ENCODE measurements around the gene CDKL4. TPM values are rescaled to one million over a fixed set of nuclear protein-coding genes. Genes with fewer than 3 reads are reported as not detected.
"Not testable (repeated sequence)": the region's sequence is repeated elsewhere in the genome, so short reads cannot be mapped to it uniquely, and the experiment has no call there.

CDKL4 gene
- total RNA-seq, 1 experiment from 2014 or later = 0.30 TPM

DNA sequence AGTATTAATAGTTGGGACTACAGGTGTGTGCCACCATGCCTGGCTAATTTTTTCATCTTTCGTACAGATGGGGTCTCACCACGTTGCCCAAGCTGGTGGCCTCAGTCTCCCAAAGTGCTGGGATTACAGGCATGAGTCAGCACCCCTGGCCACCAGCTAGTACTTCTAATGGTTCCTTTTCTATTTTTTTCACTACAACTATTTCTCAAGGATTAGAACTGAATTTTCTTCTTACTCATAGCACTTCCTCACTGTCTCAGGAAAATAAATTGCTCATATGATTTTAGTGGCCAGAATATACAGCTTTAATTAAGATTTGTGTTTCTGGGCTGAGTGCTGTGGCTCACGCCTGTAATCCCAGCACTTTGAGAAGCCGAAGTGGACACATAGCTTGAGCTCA, 79.7 kb downstream of the CDKL4 start:
- no peak overlapping the region for H3K4me3 ChIP-seq
- no peaks in the 10 kb centered on the region for H3K36me3 ChIP-seq
- H3K9me3 ChIP-seq = no peaks in the 10 kb centered on the region
- DNase-seq = no peak
- no peaks in the 10 kb centered on the region for H3K27me3 ChIP-seq

DNA sequence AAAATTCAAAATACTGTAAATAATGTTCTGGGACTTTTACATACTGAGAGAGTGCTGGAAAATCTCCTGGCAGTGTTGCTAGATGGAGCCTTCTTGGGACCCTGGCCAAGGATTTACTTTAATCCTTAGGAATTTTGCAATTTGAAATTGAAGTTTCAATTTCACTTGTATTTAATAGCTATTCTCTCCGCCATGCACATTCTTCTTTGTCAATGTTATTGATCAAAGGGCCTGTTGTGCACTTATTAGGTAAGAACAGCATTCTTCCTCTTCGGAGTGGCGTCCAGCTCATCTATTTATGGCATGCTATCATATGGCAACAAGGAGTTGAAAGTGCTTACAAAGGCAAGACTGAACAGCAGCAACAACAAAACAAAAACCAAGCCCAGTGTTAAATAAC, 82.8 kb downstream of the CDKL4 start:
- no peaks in the 10 kb centered on the region for H3K9me3 ChIP-seq
- DNase-seq = no peak
- no peaks in the 10 kb centered on the region for H3K36me3 ChIP-seq
- H3K27me3 ChIP-seq = no peaks in the 10 kb centered on the region
- no peak overlapping the region for H3K4me3 ChIP-seq

- H3K9me3 ChIP-seq = no peaks in the 10 kb centered on the region
- no peak for DNase-seq
- no peaks in the 10 kb centered on the region for H3K27me3 ChIP-seq
- H3K4me3 ChIP-seq = no peak overlapping the region
- no peaks in the 10 kb centered on the region for H3K36me3 ChIP-seq
Observed at GRCh38 chr2:39159283-39159682, 84.5 kb downstream of the CDKL4 start.

GRCh38 chr2:39158351-39158750, 85.4 kb downstream of the CDKL4 start:
- Histone ChIP-seq H3K9me3 (no peaks in the 10 kb centered on the region), H3K4me3 (no peak overlapping the region), H3K36me3 (no peaks in the 10 kb centered on the region), H3K27me3 (no peaks in the 10 kb centered on the region)
- no peak for DNase-seq

DNA sequence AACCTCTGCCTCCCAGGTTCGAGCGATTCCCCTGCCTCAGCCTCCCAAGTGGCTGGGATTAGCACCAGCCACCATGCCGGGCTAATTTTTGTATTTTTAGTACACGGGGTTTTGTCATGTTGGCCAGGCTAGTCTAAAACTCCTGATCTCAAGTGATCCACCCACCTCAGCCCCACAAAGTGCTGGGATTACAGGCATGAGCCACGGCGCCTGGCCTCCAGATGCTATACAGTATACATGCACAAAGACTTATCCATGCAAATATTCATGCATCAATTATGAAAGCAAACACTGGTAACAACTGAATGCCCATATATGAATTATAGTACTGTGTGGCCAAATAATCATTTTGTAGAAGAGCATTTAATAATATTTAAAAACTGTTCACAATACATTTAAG, 86.9 kb downstream of the CDKL4 start:
- H3K4me3 ChIP-seq = no peak overlapping the region
- no peaks in the 10 kb centered on the region for H3K27me3 ChIP-seq
- no peaks in the 10 kb centered on the region for H3K9me3 ChIP-seq
- no peak for DNase-seq
- no peaks in the 10 kb centered on the region for H3K36me3 ChIP-seq

DNA sequence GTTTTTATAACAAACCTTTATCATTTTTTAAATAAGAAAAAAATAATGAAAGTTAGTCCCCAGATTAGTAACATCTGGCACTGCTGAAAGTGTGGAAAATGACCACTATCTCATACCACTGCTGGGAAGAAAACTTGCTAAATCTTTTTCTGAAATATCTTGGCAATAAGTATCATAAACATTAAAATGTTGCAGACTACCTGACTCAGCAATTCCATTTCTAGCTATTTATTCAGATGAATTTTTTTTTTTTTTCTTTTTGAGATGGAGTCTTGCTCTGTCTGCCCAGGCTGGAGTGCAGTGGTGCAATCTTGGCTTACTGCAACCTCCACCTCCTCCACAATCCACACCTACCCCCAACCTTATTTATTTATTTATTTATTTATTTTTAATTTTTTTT, 87.7 kb downstream of the CDKL4 start:
- H3K9me3 ChIP-seq = no peaks in the 10 kb centered on the region
- DNase-seq = no peak
- no peaks in the 10 kb centered on the region for H3K36me3 ChIP-seq
- no peak overlapping the region for H3K4me3 ChIP-seq
- H3K27me3 ChIP-seq = no peaks in the 10 kb centered on the region

DNA sequence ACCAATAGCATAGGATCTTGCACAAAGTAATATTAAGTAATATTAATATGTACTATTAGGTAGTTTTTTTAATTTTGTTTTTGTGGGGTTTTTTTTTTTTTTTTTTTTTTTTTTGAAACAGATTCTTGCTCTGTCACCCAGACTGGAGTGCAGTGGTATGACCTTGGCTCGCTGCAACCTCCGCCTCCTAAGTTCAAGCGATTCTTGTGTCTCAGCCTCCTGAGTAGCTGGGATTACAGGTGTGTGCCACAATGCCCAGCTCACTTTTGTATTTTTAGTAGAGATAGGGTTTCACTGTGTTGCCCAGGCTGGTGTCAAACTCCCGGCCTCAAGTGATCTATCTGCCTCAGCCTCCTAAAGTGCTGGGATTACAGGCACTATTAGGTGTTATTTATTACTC, 88.2 kb downstream of the CDKL4 start:
- H3K4me3 ChIP-seq, DNase-seq, H3K9me3 ChIP-seq, H3K27me3 ChIP-seq, H3K36me3 ChIP-seq: not testable (repeated sequence)

- Histone ChIP-seq H3K4me3 (no peak overlapping the region), H3K27me3 (no peaks in the 10 kb centered on the region), H3K36me3 (no peaks in the 10 kb centered on the region), H3K9me3 (no peaks in the 10 kb centered on the region)
- DNase-seq = no peak
Observed at GRCh38 chr2:39154944-39155343, 88.8 kb downstream of the CDKL4 start.

DNA sequence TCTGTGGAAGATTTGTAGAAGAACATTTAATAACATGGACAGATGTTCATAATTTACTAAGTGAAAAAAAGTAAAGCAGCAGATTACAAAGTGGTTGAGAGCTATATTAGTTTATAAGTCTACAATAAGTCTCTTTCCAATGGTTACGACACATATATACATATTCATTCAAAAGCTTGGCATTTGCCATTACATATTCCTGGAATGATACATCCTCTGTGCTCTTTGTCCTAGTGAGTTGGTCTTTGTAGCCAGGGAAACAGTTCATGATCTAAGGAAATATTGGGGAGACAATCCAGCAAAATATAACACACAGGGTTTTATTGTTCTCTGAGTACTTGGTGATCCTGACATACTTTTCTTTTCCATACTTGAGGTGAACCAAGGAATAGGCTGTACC, 90.5 kb downstream of the CDKL4 start:
- Histone ChIP-seq H3K27me3 (no peaks in the 10 kb centered on the region), H3K4me3 (no peak overlapping the region), H3K36me3 (no peaks in the 10 kb centered on the region), H3K9me3 (no peaks in the 10 kb centered on the region)
- no peak for DNase-seq

DNA sequence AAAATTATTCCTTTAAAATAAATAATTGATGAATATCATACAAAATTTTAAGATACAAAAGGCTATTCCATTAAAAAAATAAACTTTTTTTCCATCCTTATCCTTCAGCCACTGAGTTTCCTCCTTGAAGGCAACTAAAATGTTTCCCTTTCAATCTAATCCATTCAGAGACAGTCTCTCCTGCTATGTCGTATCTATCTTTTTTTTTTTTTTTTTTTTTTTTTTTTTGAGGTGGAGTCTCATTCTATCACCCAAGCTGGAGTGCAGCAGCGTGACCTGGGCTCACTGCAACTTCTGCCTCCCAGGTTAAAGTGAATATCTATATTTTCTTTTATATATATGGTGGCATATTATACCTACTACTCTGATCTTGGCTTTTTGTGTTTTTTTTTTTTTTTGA, 91.3 kb downstream of the CDKL4 start:
- DNase-seq = no peak
- H3K9me3 ChIP-seq = no peaks in the 10 kb centered on the region
- H3K27me3 ChIP-seq = no peaks in the 10 kb centered on the region
- H3K36me3 ChIP-seq = no peaks in the 10 kb centered on the region
- no peak overlapping the region for H3K4me3 ChIP-seq

DNA sequence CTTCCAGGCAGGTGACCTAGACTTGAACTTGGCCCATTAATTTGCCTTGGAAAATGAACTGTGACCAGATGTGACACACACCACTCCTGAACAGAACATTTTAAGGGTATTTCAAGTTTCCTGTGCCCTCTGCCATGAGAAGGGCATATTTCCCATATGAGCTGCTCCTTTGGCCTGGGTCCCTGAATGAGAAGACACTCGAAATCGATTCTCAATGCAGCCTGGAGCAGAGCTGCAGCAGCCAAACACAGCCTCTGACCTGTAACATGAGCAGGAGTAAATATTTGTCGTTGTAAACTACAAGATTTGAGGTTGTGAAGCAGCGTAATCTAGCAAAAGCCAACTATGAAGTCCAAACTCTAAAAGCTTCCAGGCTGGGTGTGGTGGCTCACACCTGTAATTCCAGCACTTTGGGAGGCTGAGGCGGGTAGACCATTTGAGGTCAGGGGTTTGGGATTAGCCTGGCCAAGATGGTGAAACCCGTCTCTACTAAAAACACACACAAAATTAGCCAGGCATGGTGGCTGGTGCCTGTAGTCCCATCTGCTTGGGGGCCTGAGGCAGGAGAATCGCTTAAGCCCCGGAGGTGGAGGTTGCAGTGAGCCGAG, 92.8 kb downstream of the CDKL4 start:
- no peak overlapping the region for H3K4me3 ChIP-seq
- H3K36me3 ChIP-seq = no peaks in the 10 kb centered on the region
- H3K9me3 ChIP-seq = no peaks in the 10 kb centered on the region
- H3K27me3 ChIP-seq = no peaks in the 10 kb centered on the region
- no peak for DNase-seq

DNA sequence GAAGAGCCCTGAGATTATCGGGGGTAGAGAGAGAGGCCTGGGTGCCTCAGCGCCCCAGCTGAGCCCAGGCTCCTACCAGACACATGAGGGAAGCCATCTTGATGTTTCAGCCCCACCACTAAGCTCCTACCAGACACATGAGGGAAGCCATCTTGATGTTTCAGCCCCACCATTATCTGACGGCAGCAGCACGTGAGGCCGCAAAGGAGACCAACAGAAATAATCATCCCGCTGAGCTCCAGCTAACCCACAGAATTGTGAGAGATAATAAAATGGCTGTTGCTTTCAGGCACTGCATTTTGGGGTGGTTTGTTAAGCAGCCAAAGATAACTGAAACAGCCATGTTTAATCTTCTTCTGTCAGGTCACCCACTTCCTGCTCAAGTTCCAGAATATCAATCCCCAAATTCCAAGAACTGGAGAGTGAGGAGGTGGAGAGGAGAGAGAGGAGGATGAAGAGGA, 93.6 kb downstream of the CDKL4 start:
- Histone ChIP-seq H3K36me3 (no peaks in the 10 kb centered on the region), H3K9me3 (no peaks in the 10 kb centered on the region), H3K27me3 (no peaks in the 10 kb centered on the region), H3K4me3 (no peak overlapping the region)
- DNase-seq = no peak

- Histone ChIP-seq H3K9me3 (no peaks in the 10 kb centered on the region), H3K4me3 (no peak overlapping the region), H3K36me3 (no peaks in the 10 kb centered on the region), H3K27me3 (no peaks in the 10 kb centered on the region)
- no peak for DNase-seq
Observed at GRCh38 chr2:39146630-39147029, 97.1 kb downstream of the CDKL4 start.

DNA sequence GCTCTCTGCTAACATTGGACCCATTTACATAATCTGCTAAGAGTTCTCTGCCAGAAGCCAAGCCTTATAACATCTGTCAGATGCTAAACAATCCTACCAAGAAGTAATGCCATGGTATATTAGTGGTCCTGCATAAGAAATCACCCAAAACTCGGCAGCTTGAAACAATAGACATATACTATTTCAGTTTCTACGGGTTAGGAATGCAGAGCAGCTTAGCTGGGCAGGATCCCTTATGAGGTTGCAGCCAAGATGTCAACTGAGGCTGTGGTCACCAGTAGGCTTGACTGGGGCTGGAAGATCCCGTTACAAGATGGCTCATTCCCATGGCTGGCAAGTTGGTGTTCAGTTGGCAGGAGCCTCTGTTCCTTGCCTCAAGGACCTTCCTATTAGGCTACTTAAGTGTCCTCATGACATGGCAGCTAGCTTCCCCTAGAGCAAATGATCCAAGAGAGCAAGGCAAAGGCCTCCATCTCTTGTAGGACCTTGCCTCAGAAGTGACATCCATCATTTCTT, 97.8 kb downstream of the CDKL4 start:
- no peaks in the 10 kb centered on the region for H3K9me3 ChIP-seq
- no peaks in the 10 kb centered on the region for H3K36me3 ChIP-seq
- H3K4me3 ChIP-seq = no peak overlapping the region
- DNase-seq = no peak
- no peaks in the 10 kb centered on the region for H3K27me3 ChIP-seq

- Histone ChIP-seq H3K27me3 (no peaks in the 10 kb centered on the region), H3K4me3 (no peak overlapping the region), H3K9me3 (no peaks in the 10 kb centered on the region), H3K36me3 (no peaks in the 10 kb centered on the region)
- DNase-seq = no peak
Observed at GRCh38 chr2:39144416-39144815, 99.4 kb downstream of the CDKL4 start.

DNA sequence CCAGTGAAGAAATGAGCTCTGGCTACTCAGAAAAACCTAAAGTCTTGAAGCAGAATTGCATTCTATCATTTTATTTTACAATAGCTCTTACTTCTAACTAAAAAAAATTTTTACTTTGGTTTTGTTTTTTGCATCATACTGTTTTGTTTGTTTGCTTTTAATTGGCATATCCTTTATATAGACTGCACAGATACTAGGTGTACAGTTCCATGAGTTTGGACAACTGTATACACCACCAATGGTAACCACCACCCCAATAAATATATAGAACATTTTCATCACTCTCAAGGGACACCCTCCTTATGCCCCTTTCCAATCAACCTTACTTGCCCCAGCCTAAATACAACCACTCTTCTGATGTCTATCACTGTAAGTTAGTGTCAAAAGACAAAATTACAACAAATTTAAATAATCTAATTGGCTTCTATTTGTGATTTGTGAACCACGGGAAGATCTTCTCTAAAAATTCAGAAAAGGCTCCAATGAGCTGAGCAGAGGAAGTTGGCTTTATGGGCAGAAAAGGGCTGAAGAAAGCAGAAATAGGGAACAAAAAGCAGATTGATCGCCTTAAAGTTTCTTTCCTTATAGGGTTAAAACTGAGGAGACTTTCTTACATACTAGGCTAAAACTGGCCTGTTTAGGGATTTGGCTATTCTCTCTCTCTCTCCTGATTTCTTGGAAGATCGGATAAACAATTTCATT, 100.7 kb downstream of the CDKL4 start:
- no peaks in the 10 kb centered on the region for H3K36me3 ChIP-seq
- no peaks in the 10 kb centered on the region for H3K9me3 ChIP-seq
- no peak for DNase-seq
- no peaks in the 10 kb centered on the region for H3K27me3 ChIP-seq
- no peak overlapping the region for H3K4me3 ChIP-seq

DNA sequence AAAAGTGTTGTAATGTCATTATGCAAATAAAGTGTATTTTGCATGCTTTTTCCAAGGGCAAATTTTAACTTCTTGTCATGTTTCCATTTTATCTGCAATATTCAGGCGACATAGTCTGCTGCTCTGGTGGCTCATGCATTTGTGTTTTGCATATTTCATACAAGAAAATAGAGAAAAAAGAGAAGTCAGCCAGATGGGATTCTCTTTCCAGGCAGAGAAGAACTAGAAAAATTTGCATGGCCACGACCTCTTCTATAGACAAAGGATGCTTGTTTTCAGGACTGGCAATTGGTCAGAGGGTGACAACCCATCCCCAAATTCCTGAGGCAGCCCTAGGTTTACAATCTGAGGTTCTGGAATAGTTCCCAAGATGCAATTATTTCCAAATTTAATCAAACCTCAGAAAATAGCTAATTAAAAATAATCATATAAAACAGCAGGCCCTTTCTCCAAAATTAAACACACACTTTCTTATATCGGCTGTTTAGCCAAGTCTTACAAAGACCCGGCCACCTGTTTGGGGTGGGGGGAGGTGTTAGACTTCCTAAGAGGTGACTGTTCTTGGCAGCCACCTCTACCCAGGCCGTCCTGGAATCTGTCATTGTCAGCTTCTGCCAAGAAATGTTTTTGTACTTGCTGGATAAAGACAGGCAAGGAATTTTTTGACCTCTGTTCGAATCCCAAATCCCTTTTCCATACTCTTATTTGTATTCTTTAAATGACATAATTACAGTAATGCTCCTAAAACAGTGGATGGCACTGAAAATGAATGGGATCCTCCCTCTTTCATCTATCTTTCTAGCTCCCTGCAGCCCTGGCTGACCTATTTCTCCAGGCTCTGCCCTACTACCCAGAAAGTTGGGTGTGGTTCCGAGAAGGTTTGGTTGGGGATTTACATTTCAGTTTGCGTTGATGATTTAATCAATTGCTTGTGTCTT, 102.2 kb downstream of the CDKL4 start:
- H3K27me3 ChIP-seq = no peaks in the 10 kb centered on the region
- H3K36me3 ChIP-seq = no peaks in the 10 kb centered on the region
- no peak overlapping the region for H3K4me3 ChIP-seq
- no peaks in the 10 kb centered on the region for H3K9me3 ChIP-seq
- DNase-seq = peak; percentile 58

Data from MG63 (cell line).